ENCODE data around the gene UBE2O. TPM values are rescaled to one million over a fixed set of nuclear protein-coding genes. Genes with fewer than 3 reads are reported as not detected.

UBE2O gene
- total RNA-seq, 1 experiment from 2014 or later = 68.9 TPM

- TF ChIP-seq E2F4 (CRISPR knock-in tag; IDR thresholded peaks at IDR 0.05; ENCODE audit: borderline replicate concordance, low read depth) = no peak
- no peak for TF ChIP-seq FOXK1 (CRISPR knock-in tag; IDR thresholded peaks at IDR 0.05)
- TF ChIP-seq, protein P1, sequence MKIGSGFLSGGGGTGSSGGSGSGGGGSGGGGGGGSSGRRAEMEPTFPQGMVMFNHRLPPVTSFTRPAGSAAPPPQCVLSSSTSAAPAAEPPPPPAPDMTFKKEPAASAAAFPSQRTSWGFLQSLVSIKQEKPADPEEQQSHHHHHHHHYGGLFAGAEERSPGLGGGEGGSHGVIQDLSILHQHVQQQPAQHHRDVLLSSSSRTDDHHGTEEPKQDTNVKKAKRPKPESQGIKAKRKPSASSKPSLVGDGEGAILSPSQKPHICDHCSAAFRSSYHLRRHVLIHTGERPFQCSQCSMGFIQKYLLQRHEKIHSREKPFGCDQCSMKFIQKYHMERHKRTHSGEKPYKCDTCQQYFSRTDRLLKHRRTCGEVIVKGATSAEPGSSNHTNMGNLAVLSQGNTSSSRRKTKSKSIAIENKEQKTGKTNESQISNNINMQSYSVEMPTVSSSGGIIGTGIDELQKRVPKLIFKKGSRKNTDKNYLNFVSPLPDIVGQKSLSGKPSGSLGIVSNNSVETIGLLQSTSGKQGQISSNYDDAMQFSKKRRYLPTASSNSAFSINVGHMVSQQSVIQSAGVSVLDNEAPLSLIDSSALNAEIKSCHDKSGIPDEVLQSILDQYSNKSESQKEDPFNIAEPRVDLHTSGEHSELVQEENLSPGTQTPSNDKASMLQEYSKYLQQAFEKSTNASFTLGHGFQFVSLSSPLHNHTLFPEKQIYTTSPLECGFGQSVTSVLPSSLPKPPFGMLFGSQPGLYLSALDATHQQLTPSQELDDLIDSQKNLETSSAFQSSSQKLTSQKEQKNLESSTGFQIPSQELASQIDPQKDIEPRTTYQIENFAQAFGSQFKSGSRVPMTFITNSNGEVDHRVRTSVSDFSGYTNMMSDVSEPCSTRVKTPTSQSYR (CRISPR knock-in tag; IDR thresholded peaks at IDR 0.05) = no peak
- TF ChIP-seq USF1 (CRISPR knock-in tag; IDR thresholded peaks at IDR 0.05) = no peak
- TF ChIP-seq NR1H2 (CRISPR knock-in tag; IDR thresholded peaks at IDR 0.05) = no peak
- no peak for TF ChIP-seq CREM (CRISPR knock-in tag; IDR thresholded peaks at IDR 0.05)
- no peak for TF ChIP-seq EMX1 (CRISPR knock-in tag; IDR thresholded peaks at IDR 0.05)
- TF ChIP-seq, protein P2, sequence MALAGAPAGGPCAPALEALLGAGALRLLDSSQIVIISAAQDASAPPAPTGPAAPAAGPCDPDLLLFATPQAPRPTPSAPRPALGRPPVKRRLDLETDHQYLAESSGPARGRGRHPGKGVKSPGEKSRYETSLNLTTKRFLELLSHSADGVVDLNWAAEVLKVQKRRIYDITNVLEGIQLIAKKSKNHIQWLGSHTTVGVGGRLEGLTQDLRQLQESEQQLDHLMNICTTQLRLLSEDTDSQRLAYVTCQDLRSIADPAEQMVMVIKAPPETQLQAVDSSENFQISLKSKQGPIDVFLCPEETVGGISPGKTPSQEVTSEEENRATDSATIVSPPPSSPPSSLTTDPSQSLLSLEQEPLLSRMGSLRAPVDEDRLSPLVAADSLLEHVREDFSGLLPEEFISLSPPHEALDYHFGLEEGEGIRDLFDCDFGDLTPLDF (CRISPR knock-in tag; IDR thresholded peaks at IDR 0.05) = no peak
- TF ChIP-seq TEAD1 (CRISPR knock-in tag; IDR thresholded peaks at IDR 0.05) = no peak
Observed at GRCh38 chr17:76474238-76474637, 21.3 kb upstream of the UBE2O start (continued).

DNA sequence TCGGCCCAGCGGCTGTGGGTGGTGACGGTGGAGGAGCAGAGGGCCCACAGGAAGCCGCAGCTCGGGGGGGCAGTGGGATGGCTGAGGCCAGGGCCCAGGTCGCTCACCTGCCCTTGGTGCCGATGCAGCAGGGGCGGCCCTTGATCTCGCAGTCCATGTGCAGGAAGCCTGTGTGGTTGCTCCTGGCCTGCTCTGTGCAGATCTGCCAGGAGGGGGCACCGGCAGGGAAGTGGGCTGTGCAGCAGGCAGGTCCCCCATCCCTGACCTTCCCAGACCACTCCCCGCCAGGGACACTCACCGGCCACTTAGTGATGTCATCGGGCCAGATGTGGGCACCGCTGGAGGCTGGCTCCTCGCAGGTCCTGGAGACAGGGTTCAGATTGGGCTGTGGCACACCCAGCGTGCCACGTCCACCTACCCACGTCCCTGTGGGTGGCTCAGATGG is 20.6 kb upstream of the UBE2O start:
- peak; percentile 88 for ATAC-seq
- peaks cover 4% of the 10 kb centered on the region; the same call in 1 of the 2 replicates for H3K36me3 Mint-ChIP-seq
- no peaks in the 10 kb centered on the region for H3K9me3 Mint-ChIP-seq
- peak; percentile 82 for DNase-seq (ENCODE audit: low spot score)
- H3K4me1 Mint-ChIP-seq = no peaks in the 10 kb centered on the region
- ChIA-PET POLR2A (no interaction called here), CTCF (interaction anchor here (0.6 to 1.8 kb wide), 3 partner anchors 15 to 49 kb away, joined by 3 to 6 read pairs (median 4); no protein-coding TSS in a partner anchor)
- no peak overlapping the region; the same call in 1 of the 2 replicates for H3K27ac Mint-ChIP-seq
- H3K27me3 Mint-ChIP-seq (ENCODE audit: low read depth) = no peaks in the 10 kb centered on the region
- TF ChIP-seq, protein P3, sequence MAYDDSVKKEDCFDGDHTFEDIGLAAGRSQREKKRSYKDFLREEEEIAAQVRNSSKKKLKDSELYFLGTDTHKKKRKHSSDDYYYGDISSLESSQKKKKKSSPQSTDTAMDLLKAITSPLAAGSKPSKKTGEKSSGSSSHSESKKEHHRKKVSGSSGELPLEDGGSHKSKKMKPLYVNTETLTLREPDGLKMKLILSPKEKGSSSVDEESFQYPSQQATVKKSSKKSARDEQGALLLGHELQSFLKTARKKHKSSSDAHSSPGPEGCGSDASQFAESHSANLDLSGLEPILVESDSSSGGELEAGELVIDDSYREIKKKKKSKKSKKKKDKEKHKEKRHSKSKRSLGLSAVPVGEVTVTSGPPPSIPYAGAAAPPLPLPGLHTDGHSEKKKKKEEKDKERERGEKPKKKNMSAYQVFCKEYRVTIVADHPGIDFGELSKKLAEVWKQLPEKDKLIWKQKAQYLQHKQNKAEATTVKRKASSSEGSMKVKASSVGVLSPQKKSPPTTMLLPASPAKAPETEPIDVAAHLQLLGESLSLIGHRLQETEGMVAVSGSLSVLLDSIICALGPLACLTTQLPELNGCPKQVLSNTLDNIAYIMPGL (CRISPR knock-in tag; IDR thresholded peaks at IDR 0.05) = 0 out of 2 replicates have a peak, but pooled peaks have one; percentile 53
- no peak for TF ChIP-seq ZBTB21 (CRISPR knock-in tag; IDR thresholded peaks at IDR 0.05; ENCODE audit: borderline replicate concordance)
- H3K4me3 Mint-ChIP-seq = no peak overlapping the region

DNA sequence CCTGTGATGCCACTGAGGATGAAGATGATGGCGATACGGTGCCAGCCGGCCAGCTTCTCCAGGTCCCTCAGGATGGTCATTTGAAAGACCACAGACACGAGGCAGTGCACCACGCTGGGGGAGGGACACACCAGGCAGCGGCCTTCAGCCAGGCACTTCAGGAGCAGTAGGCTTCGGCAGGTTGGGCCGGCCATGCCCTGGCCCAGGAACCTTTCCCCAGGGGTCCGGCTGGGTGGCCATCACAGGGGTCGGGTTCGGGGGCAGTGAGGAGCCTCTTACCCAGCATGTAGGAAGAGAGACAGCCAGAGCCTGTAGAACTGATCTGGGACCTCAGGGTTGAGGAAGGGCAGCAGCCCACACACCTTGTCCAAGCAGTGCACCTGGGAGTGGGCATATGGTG is 19.8 kb upstream of the UBE2O start:
- Mint-ChIP-seq H3K9me3 (no peaks in the 10 kb centered on the region), H3K36me3 (peaks cover 4% of the 10 kb centered on the region; the same call in 1 of the 2 replicates), H3K4me1 (no peaks in the 10 kb centered on the region), H3K4me3 (no peak overlapping the region), H3K27ac (no peak overlapping the region), H3K27me3 (ENCODE audit: low read depth) (no peaks in the 10 kb centered on the region)
- DNase-seq (ENCODE audit: low spot score) (no peak), ATAC-seq (no peak)
- ChIA-PET POLR2A (no interaction called here), CTCF (interaction anchor here (0.5 to 1.8 kb wide), 6 partner anchors 12 to 68 kb away, joined by 3 to 6 read pairs (median 4); no protein-coding TSS in a partner anchor)
- no peak for TF ChIP-seq USF1 (CRISPR knock-in tag; IDR thresholded peaks at IDR 0.05)
- TF ChIP-seq, protein P1 (CRISPR knock-in tag; IDR thresholded peaks at IDR 0.05) = no peak
